ENCODE results near the gene TLCD3A.

DNA sequence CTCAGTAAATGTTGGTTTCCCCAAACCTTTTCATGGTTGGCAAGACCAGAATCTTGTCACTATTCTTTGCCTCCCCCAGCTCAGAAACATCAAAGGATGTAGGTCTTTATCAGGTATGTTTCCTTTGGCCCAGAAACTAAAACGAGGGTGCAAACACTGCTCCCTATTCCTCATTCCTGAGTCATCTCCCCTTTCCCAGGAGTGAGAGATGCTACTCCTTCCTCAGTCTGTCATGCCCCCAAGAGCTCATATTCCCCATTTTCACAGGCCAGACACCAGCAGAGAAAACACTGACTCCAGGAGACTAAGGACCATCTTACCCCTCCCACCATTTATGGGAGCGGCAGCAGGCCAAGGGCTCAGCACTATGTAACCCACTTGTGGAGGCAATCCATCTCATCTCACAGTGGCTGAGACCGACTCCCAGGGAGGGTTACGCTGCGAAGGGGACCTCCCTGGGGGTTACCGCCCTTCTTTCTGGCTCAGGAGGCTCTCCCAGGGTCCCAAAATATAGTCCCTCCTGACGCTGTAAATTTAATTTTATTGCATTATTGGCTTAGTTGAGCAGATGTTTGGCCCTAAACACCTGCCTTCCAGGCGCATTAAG lies 18.1 kb downstream of the TLCD3A start:
- TF ChIP-seq, protein P1, sequence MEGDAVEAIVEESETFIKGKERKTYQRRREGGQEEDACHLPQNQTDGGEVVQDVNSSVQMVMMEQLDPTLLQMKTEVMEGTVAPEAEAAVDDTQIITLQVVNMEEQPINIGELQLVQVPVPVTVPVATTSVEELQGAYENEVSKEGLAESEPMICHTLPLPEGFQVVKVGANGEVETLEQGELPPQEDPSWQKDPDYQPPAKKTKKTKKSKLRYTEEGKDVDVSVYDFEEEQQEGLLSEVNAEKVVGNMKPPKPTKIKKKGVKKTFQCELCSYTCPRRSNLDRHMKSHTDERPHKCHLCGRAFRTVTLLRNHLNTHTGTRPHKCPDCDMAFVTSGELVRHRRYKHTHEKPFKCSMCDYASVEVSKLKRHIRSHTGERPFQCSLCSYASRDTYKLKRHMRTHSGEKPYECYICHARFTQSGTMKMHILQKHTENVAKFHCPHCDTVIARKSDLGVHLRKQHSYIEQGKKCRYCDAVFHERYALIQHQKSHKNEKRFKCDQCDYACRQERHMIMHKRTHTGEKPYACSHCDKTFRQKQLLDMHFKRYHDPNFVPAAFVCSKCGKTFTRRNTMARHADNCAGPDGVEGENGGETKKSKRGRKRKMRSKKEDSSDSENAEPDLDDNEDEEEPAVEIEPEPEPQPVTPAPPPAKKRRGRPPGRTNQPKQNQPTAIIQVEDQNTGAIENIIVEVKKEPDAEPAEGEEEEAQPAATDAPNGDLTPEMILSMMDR (IDR thresholded peaks at IDR 0.05; ENCODE audit: extremely low read depth in 1 of 2, insufficient read depth in 1 of 2, low read depth in 1 of 2, low read length in 2 of 2), result no peak
- no peak for TF ChIP-seq POLR2A (IDR thresholded peaks at IDR 0.05; ENCODE audit: low read depth, low read length)
- no peak for TF ChIP-seq EZH2 (IDR thresholded peaks at IDR 0.05; ENCODE audit: borderline replicate concordance, low read depth, low read length, severe bottlenecking)
- no peak for TF ChIP-seq POLR2AphosphoS5 (IDR thresholded peaks at IDR 0.05; ENCODE audit: insufficient read depth, low read depth, low read length)
- TF ChIP-seq, protein P2, sequence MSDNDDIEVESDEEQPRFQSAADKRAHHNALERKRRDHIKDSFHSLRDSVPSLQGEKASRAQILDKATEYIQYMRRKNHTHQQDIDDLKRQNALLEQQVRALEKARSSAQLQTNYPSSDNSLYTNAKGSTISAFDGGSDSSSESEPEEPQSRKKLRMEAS (IDR thresholded peaks at IDR 0.05; ENCODE audit: insufficient read depth, insufficient read length), result no peak
- TF ChIP-seq MYC (IDR thresholded peaks at IDR 0.05; ENCODE audit: low read depth, low read length), result no peak
- TF ChIP-seq JUN (IDR thresholded peaks at IDR 0.05; ENCODE audit: borderline replicate concordance, insufficient read depth, insufficient read length, low read depth), result no peak
- no peak for TF ChIP-seq GATA2 (IDR thresholded peaks at IDR 0.05; ENCODE audit: insufficient read depth, insufficient read length, low read depth, low read length)

Measured in endothelial cell of umbilical vein (primary cell).